Middle frontal gyrus (tissue), 1 donor: ENCODE results near the gene RDM1.

Experiments
- DNase-seq: peaks from one replicate; pipeline ENCODE4 v3.0.0-alpha.2; 2015; ENCODE audit warnings: low spot score; ENCODE audit errors: extremely low spot score

RDM1 gene

GRCh38 chr17:35872196-35872980 is 58.2 kb downstream of the RDM1 start:
- DNase-seq: no peak

- no peak for DNase-seq
Observed at GRCh38 chr17:35870906-35871819, 59.4 kb downstream of the RDM1 start.

- no peak for DNase-seq
Observed at GRCh38 chr17:35868737-35869136, 61.8 kb downstream of the RDM1 start, which contains the start of gene HEATR9. TSS of gene HEATR9 (minus strand) at chr17:35868891. CDS start at chr17:35868742, 149 bp downstream.
